Spleen (tissue), 7 donors: Measurements from ENCODE around the gene ARL4A.

ENCODE experiments used
- CTCF ChIP-seq, 11 experiments: fragments of 200-600 bp in 7 of 11; fragments of 450-650 bp in 4 of 11; sonication (generic) in 4 of 11; IDR thresholded peaks in 8 of 11; conservative IDR thresholded peaks in 3 of 11; 1 replicate in 7 of 11; 2 replicates in 4 of 11; pipeline versions ENCODE4 v1.4.0 to v1.8.0; 2016 to 2021; ENCODE audit warnings: antibody characterized with exemption in 11 of 11, inconsistent platforms in 4 of 11, mild to moderate bottlenecking in 1 of 11
- POLR2A ChIP-seq, 3 donors: fragments of 450-650 bp; IDR thresholded peaks; one replicate each; pipeline ENCODE4 v1.5.1; 2017; ENCODE audit warnings: antibody characterized with exemption in 3 of 3, mild to moderate bottlenecking in 1 of 3
- donor health status: DM: no; HTN: no; CAD: no; lungs with moderate emphysema.
- donor health status: DM: no; HTN: no; CAD: no.
- donor health status: DM: no; HTN: no; CAD: no.

DNA sequence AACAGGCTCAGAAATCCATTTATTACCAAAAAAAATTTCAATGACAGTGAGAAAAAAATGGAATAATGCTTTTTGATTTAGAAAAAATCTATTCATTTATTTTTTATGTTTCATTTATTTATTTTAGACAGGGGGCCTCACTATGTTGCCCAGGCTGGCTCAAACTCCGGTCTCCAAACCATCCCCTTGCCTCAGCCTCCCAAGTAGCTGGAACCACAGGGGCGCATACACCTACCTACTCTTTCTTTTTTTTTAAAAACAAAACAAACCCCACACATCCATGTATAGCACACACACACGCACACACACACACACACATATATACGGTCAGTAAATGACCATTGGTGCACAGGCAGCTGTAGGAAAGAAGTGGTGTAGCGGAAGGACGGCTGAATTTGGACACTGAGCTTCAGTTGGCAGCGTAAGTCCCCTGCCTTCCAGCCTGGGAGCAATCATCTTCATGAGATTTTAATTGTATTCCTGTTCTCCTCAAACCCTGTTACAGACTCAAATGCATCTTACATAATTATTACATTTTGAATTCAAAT is 28.8 kb downstream of the ARL4A start:
- TF ChIP-seq CTCF (IDR thresholded peaks at IDR 0.05 in 8 of 11, conservative IDR thresholded peaks at IDR 0.05 in 3 of 11) (no peak), POLR2A (IDR thresholded peaks at IDR 0.05) (no peak)
